ENCODE data around the gene VASH1.

GRCh38 chr14:76780360-76780759 lies 19.1 kb downstream of the VASH1 start:
- TF ChIP-seq POLR2A (IDR thresholded peaks at IDR 0.05) (no peak), CTCF (IDR thresholded peaks at IDR 0.05 in 8 of 11, conservative IDR thresholded peaks at IDR 0.05 in 3 of 11) (no peak), POLR2AphosphoS5 (IDR thresholded peaks at IDR 0.05) (no peak)
